SW 1271 (cell line): ENCODE measurements around the gene COX19.

Experiments used
- DNase-seq, 2 experiments: peaks; one replicate each; lab custom pipeline; 2025; lab: John Stamatoyannopoulos, UW

The COX19 gene

DNA sequence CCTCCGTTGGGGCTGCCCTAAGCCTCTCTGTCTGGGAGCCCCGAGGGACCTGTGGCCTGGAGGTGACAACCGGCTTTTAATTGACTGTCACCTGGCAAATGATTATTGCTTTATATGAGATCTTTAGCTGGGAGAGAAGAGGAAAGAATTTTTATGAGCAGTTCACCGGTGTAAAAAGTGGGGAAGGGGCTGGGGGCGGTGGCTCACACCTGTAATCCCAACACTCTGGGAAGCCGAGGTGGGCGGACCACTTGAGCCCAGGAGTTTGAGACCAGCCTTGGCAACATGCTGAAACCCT, 2.6 kb upstream of the COX19 start:
- DNase-seq: no peak

DNA sequence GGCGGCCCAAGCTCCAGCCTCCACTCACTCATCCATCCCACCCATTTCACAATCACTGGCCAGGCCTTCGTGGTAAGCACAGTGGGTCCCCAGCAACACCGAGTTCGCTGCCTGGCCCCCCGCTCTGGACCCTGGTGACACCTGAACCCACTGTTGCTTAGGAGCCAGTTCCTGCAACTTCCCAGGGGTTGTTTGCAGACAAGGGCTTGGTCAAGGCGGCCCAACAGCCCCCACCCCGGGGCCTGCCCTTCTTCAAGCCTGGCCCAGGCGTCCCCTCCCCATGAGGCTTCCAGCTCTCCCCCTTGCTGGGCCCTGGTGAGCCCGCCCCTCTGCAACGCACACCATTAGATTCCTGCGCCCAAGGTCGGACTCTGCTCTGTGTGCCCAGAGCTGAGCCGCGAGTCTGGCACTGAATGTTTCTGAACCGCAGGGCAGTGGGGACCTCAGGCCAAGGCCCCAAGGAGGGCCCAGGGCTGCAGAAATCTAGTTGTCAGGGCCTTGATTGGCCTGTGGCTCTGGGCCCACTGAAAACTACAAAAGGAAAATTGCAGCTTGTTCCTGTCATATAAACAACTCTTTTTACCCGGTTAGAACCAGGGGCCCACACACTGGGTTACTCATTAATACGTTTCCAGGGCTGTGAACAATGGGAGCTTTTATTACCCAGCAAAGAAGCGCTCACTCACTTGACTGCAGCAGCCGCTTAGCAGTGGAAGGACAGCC, 2.1 kb upstream of the COX19 start:
- DNase-seq: no peak

GRCh38 chr7:976901-977325, 1.6 kb upstream of the COX19 start:
- DNase-seq: no peak

DNA sequence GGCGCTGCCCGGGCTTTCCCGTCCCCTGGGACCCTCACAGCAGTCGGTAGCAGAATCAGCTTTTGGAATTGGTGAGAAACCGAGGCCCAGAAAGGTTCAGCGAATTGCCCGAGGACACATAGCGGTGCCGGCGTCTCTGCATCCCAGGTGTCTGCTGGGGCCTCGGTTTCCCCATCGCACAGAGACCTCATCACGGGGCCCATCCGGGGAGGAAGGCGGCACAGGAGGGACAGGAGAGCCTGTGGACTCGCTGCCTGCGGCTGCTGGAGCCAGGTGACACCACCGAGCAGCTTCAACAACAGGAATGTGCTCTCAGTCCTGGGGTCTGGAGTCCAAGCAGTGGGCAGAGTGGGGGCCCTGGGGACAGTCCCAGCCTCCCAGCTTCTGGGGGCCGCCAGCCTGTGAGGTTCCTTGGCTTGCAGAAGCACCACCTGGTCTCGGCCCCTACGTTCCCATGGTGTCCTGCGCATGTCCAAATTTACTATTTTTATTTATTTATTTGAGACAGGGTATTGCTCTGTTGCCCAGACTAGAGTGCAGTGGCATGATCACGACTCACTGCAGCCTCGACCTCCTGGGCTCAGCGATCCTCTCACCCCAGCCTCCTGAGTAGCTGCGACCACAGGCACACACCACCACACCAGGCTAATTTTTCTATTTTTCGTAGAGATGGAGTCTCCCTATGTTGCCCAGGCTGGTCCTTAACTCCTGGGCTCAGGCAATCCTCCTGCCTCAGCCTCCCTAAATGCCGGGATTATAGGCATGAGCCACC, 539 bp upstream of the COX19 start:
- no peak for DNase-seq

- DNase-seq: no peak
These were observed 1.2 kb downstream of the COX19 start for GRCh38 chr7:974172-974571.

DNA sequence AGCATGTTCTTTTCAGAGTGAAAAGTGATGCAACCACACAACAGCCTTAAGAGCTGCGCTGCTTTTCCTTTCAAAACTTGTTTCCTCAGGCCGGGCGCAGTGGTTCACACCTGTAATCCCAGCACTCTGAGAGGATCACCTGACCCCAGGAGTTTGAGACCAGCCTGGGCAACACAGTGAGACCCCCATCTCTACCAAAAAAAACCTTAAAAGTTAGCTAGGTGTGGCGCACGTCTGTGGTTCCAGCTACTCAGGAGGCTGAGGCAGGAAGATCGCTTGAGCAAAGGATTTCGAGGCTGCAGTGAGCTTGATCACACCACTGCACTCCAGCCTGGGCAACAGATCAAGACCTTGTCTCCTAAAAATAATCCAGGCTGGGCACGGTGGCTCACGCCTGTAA, 2.0 kb downstream of the COX19 start:
- no peak for DNase-seq

GRCh38 chr7:972676-973309, 2.6 kb downstream of the COX19 start:
- no peak for DNase-seq

DNA sequence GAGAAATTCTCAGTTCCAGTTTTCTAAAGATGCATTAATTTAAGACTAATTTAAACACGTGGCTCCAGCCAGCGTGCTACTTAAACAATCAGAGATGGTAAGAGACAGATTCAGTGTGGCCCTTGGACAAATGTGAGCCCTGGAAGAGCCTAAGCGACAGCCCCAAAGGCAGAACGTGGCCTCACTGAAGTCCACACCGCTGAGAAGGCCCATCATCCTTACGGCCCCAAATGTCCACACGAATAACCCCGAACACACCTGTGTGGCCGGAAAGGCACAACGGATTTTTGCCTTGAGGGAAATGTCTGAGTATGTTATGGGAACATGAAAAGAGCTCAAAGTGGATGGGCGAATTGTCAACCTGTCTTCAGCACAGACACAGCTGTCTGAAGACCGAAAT, 3.2 kb downstream of the COX19 start:
- DNase-seq: no peak

- DNase-seq: no peak
These were observed 4.6 kb downstream of the COX19 start for GRCh38 chr7:970744-971143.

DNA sequence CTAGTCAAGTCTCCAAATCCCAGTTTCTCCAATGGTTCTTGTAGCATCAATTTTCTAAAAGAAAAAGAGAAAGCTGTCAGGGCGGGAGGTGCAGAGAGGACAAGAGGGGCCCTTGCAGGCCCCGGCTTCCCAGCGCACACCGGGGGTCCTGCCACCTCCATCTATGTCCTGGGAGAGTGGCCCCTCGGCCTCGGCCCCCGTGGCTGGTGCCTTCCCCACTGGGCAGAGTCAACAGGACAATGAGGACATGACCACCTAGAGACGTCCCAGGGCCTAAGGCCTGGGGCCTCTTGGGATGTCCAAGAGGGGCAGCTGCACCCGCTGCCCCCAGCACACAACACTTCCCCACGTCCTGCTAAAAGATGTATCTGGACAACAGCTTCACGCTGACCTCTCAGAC, 5.9 kb downstream of the COX19 start:
- no peak for DNase-seq

- no peak for DNase-seq
These were observed 6.9 kb downstream of the COX19 start for GRCh38 chr7:968205-969105.

GRCh38 chr7:967361-968082, 7.8 kb downstream of the COX19 start:
- DNase-seq: no peak

DNA sequence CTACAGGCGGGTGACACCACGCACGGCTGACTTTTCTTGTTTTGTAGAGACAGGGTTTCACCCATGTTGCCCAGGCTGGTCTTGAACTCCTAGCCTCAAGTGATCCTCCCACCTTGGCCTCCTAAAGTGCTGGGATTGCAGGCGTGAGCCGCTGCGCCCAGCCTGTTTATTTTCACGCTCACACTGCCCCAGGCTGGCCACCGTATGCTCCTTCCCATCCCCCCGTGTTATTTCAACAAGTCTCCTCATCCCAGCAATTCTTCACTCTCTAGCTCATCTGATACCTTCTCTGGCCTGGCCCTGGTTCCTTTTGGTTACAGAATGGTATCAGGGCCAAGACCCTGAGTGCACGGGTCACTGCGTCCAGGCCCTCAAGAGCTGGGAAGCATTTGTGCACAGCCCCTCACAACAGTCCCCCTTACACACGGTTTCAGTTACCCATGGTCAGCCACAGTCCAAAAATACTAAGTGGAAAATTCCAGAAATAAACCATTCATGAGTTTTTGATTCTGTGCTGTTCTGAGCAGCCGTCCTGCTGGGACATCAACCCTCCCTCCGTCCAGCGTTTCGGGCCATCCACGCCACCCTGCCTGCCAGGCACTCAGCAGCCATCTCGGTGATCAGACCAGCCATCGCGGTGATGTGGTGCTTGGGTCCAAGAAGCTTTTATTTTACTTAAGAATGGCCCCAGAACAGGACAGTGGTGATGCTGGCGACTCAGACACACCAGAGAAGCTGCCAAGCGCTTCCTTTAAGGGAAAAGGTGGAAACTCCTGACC, 8.9 kb downstream of the COX19 start:
- DNase-seq: no peak

DNA sequence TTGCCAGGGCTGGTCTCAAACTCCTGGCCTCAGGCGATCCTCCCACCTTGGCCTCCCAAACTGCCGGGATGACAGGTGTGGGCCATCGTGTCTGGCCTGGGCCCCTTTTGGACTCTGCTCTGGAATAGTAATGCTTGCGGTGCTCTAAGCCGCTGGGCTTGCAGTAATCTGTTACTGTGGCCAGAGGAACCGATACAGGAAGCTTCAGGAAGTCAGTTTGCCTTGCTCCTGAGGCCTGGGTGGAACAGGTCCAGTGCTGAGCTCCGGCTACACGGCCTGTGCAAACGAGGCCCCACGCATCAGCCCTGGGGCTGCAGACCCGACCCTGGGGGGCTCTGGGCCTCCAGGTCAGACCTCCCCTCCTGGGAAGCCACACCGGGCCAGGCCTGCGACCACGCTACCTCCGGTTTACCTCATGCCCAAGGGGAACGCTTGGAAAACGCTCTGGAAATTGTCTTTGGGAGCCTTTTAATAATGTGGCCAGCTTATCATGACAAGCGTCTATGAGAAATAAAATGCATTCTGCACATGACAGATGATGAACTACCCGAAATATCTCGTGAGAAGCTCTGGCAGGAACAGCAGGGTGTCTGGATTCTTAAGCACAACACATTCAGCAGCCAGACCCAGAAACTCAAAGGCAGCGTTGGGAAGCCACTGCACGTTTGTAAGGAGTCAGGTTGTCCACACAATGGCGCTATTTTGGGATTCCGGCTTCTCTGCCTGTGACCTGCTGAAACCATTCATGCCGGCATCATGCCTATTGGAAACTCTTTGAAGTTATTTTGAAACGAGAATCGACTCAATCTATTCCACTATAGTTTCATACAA, 10.7 kb downstream of the COX19 start:
- no peak for DNase-seq

DNA sequence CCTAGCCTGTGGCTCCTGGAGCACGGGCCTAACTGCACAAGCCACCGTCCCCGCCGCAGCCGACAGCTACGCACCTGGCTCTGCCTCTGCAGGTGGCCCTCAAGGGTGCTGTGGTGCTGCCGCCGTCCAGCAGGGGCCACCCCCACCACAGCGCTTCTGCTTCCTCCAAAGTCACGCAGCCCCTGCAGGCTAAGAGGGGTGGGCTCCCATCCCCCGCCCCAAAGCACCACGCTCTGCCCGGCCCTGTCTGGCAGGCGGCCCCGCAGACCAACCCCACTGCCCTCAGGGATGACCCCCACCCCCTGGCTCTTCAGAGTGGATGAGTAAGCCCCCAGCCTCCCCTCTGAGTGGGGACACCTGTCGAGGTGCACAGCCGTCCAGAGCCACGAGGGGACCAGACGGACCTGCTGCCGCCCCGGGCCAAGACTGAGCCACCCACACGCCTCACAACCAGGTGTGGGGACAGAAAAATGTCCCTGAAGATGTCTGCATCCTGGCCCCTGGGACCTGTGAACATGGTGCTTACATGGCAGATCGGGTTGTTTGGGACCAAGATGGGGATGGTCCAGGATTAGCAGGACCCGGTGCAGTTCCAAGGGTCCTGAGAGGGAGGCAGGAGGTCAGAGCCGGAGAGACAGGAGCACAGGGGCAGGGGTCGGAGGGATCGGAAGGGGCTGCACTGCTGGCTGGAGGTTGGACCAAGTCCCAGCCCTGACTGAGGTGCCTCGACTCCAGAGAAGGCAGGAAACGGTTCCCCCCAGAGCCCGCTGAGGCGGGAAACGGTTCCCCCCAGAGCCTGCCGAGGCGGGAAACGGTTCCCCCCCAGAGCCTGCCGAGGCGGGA, 11.9 kb downstream of the COX19 start:
- no peak for DNase-seq

DNA sequence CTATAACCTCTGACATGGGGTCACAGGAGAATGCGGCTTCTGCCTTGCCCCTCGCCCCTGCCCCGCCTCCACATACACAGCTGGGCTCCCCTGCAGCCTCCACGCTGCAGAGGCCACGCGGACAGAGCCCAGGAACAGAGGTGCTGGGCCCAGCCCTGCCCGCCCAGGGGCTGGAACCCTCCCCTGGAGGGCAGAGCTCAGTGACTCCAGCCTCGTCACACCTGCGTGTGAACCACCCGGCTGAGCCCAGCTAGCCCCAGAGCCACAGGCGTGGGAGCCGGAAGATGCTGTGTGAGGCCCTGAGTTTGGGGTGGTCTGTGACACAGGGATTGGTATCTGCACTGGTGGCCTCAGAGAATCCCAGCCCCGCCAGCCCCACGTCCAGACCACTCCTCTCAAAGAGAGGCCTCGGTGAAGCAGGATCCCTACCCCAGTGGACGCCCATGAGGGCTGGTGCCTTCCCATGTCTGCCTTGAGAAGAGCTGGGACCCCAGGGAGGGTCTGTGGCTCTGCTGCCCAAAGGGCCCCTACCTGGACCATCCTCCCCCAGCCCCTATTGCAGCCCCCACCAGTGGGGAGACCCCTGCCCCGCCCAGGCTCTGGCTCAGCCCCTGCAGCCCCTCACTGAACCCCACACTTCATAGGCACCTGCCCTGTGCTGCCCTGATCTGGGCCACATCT, 12.8 kb downstream of the COX19 start:
- no peak for DNase-seq

GRCh38 chr7:961546-962400, 13.6 kb downstream of the COX19 start:
- DNase-seq: no peak
